KBM-7 (cell line): ENCODE data around the gene ILF3.
"Not testable (repeated sequence)": the region's sequence is repeated elsewhere in the genome, so short reads cannot be mapped to it uniquely, and the experiment has no call there.

Experiments used
- DNase-seq: peaks from one replicate; pipeline ENCODE4 v3.0.0-alpha.2; 2015
- in situ Hi-C: fragments of 300-500 bp; cut with MboI; formaldehyde crosslinking; loops from 2 replicates; pipeline ENCODE4 v1.14.3; 2020; ENCODE audit warnings: low sequenced_read_pairs, low pct_unique_long_range_greater_than_20kb, mixed read lengths

The ILF3 gene

GRCh38 chr19:10669246-10669645, 15.1 kb downstream of the ILF3 start:
- in situ Hi-C loops, result no loop called here
- no peak for DNase-seq

DNA sequence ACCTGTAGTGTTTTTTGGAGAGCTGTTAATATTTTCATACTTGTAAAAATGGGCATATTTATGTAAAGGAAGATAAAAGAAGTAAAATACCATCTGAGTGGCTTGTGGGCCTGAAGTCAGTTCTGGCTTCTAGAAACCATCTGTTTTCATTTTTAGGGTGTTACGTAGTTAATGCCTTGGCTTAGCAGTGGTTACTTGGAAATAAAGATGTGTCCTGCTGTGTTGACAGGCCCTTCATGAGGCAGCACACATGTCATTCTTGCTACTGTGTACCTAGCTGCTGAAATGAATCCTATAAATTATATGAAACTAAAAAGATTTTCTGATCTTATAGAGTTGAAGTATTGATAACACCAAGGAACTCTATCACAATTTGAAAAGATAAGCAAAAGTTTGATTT, 16.0 kb downstream of the ILF3 start:
- in situ Hi-C loops, result no loop called here
- DNase-seq, result no peak

DNA sequence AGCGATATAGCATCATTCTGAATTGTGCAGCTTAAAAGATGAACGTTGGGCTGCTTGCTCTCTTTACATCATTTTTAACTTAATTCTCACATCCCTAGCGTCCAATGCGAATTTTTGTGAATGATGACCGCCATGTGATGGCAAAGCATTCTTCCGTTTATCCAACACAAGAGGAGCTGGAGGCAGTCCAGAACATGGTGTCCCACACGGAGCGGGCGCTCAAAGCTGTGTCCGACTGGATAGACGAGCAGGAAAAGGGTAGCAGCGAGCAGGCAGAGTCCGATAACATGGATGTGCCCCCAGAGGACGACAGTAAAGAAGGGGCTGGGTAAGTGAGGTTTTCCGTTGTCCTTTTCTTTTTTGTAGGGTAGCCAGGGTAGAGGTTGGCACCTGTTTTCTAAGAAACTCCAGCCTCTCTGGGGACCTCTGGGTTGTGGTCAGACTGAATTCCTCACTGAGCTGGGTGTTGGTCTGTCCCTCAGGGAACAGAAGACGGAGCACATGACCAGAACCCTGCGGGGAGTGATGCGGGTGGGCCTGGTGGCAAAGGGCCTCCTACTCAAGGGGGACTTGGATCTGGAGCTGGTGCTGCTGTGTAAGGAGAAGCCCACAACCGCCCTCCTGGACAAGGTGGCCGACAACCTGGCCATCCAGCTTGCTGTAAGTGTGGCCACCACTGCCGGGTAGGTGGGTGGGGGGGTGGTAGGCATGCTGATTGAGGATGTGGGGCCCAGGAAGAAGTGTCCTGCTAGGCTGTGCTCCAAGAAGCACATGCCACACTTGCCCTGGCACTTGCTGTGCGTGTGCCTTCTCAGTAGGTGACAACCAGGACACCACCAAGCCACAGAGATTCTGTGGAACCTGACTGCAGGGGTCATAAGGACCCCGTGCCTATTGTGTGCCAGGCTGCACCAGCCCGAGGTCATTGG, 17.0 kb downstream of the ILF3 start:
- DNase-seq, result no peak
- in situ Hi-C loops, result no loop called here

GRCh38 chr19:10671922-10672321, 17.8 kb downstream of the ILF3 start:
- DNase-seq, in situ Hi-C loops: not testable (repeated sequence)

- DNase-seq, in situ Hi-C loops: not testable (repeated sequence)
Measured at GRCh38 chr19:10675214-10675613, 21.1 kb downstream of the ILF3 start.

DNA sequence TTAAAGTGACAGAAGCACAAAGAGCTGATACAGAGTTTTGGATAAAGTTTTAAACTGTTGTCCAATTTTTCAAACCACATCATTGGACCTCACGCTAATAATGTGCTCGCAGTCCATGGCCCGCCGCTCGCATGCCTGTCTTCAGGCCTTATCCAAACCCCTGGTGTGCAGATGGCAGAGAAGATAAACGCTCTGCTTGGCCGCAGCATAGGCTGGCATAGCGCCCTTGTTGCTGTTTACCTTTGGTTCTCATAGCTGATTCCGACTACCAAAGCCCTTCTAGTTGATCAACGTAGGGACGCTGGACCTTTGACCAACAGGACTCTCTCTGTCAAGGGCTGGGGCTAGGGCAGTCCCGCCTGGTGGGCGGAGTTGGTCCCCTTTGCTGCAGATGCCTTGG, 23.6 kb downstream of the ILF3 start:
- in situ Hi-C loops, result no loop called here
- no peak for DNase-seq

- in situ Hi-C loops, result no loop called here
- no peak for DNase-seq
Measured at GRCh38 chr19:10678813-10679212, 24.7 kb downstream of the ILF3 start.

- in situ Hi-C loops, result no loop called here
- DNase-seq, result no peak
Measured at GRCh38 chr19:10679743-10680142, 25.6 kb downstream of the ILF3 start.

DNA sequence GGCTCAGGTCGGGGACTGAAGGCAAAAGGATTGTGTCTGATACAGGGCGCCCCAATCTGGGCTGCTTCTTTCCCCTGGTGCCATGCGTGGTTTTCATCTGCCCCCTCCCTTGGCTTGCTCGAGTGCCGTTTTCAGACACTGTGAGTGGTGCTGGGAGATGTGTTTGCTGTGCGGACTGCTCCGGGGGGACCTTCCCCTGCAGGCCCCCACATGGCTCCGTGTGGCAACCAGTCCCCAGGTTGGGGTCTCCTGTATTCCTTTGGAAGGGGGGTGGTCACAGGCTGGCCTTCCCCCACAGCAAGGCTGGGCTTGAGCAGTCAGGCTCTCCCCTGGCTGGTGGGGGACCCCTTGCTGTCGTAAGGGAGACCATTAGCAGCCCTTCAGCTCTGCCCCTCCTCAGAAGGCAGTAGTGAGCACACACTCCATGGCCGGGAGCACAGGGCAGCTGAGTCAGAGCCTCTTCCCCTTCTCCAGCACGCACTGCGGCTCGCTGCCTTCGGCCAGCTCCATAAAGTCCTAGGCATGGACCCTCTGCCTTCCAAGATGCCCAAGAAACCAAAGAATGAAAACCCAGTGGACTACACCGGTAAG, 26.5 kb downstream of the ILF3 start:
- DNase-seq, result no peak
- in situ Hi-C loops, result no loop called here

GRCh38 chr19:10681658-10682057, 27.5 kb downstream of the ILF3 start:
- DNase-seq, result no peak
- in situ Hi-C loops, result no loop called here

DNA sequence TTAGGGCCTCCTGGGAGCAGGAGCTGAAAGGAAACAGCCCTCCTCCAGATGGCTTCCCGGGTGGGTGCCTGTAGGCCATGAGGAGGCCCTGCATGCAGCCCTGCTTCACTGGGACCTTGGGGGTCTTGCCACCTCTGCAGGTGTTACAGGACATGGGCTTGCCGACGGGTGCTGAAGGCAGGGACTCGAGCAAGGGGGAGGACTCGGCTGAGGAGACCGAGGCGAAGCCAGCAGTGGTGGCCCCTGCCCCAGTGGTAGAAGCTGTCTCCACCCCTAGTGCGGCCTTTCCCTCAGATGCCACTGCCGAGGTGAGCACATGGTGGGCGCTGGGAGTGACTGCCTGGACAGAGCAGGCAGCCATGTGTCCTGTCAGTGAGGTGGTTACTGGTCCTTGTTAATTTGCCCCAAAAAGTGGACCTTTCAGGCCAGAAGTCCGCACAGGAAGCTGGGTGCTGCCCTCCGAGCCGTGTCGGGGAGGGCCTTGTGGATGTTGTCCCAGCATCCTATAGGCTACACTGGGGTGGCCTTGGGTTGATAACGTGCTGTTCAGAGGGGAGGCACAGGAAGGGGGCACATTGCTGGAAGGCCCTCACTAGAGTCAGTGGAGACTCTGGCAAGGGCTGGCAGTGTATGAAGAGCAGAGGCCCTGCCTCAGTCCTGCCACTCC, 28.4 kb downstream of the ILF3 start:
- no peak for DNase-seq
- in situ Hi-C loops, result no loop called here

DNA sequence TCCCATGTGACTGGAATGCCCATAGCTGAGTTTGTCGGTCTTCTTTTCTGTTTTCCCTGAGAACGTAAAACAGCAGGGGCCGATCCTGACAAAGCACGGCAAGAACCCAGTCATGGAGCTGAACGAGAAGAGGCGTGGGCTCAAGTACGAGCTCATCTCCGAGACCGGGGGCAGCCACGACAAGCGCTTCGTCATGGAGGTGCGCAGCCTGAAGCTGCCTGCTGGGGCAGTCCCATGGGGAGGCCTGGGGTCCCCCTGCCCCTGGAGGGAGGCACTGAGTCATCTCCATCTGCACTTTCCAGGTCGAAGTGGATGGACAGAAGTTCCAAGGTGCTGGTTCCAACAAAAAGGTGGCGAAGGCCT, 28.9 kb downstream of the ILF3 start:
- in situ Hi-C loops, result no loop called here
- DNase-seq, result no peak

- no peak for DNase-seq
- in situ Hi-C loops, result no loop called here
Measured at GRCh38 chr19:10683582-10683981, 29.4 kb downstream of the ILF3 start.

DNA sequence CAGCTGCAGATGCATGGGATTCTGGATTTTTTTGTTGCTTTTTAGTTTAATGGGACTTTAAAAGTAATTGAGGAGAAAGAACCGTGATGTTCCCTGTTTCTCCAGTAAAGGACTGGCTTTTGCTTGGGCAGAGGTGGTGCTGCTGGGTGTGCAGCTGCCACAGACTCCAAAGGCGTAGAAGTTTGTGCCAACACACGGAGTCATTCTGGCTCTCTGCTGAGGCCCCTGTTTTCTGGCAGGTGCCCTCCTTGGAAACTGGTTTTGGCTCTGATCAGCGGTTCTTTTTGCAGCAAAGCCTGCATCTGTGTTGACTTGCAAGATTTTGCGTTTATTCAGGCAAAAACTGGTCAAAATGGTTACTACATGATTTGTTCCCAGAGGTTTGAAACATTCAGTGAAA, 31.1 kb downstream of the ILF3 start:
- in situ Hi-C loops, result no loop called here

GRCh38 chr19:10686193-10686592, 32.0 kb downstream of the ILF3 start:
- in situ Hi-C loops, result no loop called here

More for the DNA sequence above, 31.1 kb downstream of the ILF3 start:
- no peak for DNase-seq

DNA sequence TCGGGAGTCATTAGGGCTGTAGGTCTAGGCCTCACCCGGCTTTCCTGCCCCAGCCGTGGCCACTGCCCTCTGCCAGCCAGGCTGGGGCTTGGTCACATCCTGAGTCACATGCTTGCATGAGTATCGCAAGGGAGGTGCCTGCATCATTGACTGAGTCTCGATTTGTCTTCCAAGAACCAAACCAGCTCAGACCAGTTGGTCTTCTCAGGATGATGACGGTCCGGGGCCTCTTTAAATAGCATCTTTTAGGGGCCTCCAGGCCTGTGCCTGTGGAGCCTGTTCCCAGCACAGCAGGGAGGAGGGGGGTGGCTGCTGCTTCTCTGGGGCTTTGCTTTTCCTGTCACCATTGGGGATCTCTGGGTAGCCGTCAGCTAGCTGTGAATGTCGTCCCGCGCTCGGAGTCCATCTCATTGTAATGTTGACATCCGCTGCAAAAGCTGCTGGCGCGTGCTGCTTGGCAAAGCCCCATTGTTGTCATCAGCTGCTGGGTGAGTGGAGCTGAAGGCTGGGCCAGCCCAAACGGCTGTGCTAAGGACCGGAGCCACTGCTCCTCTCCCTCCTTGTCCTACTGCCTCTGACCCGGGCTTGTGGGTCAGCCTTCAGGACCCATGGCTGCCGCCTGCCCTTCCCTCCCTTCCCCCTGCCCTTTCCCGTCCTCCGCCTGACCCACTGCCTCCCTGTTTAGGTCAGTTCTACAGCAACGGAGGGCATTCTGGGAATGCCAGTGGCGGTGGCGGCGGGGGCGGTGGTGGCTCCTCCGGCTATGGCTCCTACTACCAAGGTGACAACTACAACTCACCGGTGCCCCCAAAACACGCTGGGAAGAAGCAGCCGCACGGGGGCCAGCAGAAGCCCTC, 32.7 kb downstream of the ILF3 start:
- in situ Hi-C loops, result no loop called here
- DNase-seq, result no peak

More at GRCh38 chr19:10686193-10686592, 32.0 kb downstream of the ILF3 start:
- DNase-seq, result no peak

DNA sequence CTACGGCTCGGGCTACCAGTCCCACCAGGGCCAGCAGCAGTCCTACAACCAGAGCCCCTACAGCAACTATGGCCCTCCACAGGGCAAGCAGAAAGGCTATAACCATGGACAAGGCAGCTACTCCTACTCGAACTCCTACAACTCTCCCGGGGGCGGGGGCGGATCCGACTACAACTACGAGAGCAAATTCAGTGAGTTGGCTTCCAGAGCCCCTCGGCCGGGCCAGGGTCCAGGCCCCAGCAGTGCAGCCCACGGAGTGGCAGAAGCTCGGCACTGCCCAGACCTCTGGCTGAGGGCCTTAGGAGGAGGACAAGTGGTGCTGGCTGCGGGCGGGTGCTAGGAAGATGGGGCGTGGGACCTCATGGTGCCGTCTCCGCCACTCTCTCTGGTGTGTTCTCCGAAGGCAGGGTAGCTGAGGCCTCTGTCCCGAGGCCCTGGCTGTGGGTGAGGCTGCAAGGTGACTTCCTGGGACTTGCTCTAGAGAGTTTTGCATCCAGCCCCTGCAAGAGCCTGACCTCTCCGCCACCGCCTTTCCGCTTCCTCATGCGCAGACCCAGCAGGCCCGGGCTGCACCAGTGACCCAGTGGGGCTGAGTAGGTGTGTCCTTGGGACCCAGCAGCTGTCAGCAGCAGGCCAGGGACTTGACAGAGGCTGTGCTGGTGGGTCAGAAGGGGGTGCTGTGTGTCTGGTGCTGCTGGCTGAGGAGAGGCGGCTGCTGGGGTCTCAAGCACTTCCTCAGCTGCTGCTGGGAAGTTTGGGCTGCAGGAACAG, 33.6 kb downstream of the ILF3 start:
- in situ Hi-C loops, result no loop called here
- no peak for DNase-seq

- in situ Hi-C loops, result no loop called here
- no peak for DNase-seq
Measured at GRCh38 chr19:10688545-10689280, 34.6 kb downstream of the ILF3 start.
